Adipocyte (in vitro differentiated cells): ENCODE measurements around the gene NSUN6.

ENCODE experiments used
- DNase-seq: peaks from one replicate; pipeline ENCODE4 v3.0.0-alpha.2; 2015; ENCODE audit warnings: low read depth
- H3K27me3 ChIP-seq: replicated peaks from 2 replicates; pipeline ENCODE4 v1.7.0; 2013; ENCODE audit warnings: mild to moderate bottlenecking, low read length, moderate library complexity; ENCODE audit not compliant: control insufficient read depth, insufficient read depth
- H3K36me3 ChIP-seq: 2 replicates; pipeline ENCODE4 v1.7.0; 2013; ENCODE audit warnings: low read length, mild to moderate bottlenecking, moderate library complexity; ENCODE audit not compliant: control insufficient read depth, insufficient read depth, severe bottlenecking
- H3K4me1 ChIP-seq: 2 replicates; pipeline ENCODE4 v1.7.0; 2013; ENCODE audit warnings: mild to moderate bottlenecking, low read length, moderate library complexity; ENCODE audit not compliant: control insufficient read depth, insufficient read depth
- H3K4me3 ChIP-seq: 2 replicates; pipeline ENCODE4 v1.7.0; 2013; ENCODE audit warnings: mild to moderate bottlenecking, low read length, moderate library complexity
- H3K9ac ChIP-seq: 2 replicates; pipeline ENCODE4 v1.7.0; 2013; ENCODE audit warnings: mild to moderate bottlenecking, low read length, moderate library complexity
- H3K9me3 ChIP-seq: 2 replicates; pipeline ENCODE4 v1.7.0; 2013; ENCODE audit warnings: mild to moderate bottlenecking, low read length, moderate library complexity; ENCODE audit not compliant: control insufficient read depth

NSUN6 gene

DNA sequence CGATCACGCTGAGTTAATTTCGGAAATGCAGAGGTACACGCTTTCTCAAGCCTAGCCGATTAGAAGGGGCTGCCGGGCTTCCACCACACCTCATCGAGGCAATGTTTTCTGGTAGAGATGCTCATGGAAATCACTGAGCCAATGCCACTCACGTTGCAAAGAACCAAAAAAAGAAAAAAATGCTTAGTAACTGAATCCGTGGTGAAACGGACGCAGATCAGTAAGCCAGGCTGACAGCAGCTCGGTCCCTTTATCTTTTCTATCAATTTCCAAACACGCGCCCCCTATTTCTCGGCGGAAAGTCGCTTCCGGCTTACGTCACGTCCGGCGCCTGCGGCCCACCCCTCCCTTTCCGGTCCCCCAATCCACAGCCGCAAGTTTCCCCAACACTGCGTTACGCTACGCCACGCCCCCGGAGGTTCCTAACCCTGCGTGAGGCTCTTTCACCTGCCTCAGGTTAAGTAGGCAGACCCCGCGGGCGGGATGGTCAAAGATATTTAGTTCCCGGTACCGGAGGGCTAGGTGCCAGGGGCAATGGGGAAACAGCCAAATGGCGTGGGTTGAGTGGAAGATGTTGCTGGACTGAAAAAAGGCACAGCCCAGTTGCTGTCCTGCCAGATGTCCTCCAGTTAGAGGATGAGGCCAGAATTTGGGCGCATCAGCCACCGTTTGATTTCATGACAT, at the start of gene NSUN6:
Gene NSUN6 (minus strand): TSS at position 264 of the 684 bp plus-strand sequence. CDS start 384 bp downstream, outside the sequence.
- Histone ChIP-seq H3K4me3 (peak within 1 kb of the TSS; percentile 99), H3K4me1 (peaks cover 18% of the 10 kb centered on the region), H3K36me3 (peaks cover 5% of the 10 kb centered on the region), H3K9me3 (no peaks in the 10 kb centered on the region), H3K27me3 (no peaks in the 10 kb centered on the region), H3K9ac (peak within 1 kb of the TSS; percentile 93)
- peak; percentile 97 for DNase-seq

GRCh38 chr10:18699849-18700840, 48.8 kb upstream of the NSUN6 start:
- Histone ChIP-seq H3K9ac (no peak overlapping the region), H3K4me3 (no peak overlapping the region), H3K9me3 (peaks cover 7% of the 10 kb centered on the region), H3K36me3 (no peaks in the 10 kb centered on the region), H3K4me1 (no peaks in the 10 kb centered on the region), H3K27me3 (no peaks in the 10 kb centered on the region)
- DNase-seq = no peak

- no peak overlapping the region for H3K9ac ChIP-seq
- no peak for DNase-seq
- H3K27me3 ChIP-seq = no peaks in the 10 kb centered on the region
Observed at GRCh38 chr10:18690541-18690940, 39.2 kb upstream of the NSUN6 start.

DNA sequence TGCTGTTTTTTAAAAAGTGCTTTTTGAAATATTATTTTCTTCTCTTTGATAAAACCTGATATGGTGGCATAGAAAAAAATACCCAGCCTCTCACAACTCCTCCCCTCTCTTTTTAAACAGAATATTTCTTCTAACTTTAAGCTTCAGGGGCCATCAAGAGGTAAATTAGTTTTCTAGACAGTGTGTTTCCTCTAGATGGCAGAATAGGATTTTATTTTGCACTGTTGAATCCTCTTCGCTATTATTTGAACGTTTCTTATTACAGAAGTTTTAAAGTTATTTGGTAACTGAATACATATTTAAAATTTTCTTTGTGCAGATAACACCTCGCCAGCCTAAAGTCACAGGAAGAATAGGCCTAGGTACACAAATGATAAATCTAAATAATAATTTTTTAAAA, 38.1 kb upstream of the NSUN6 start:
- H3K27me3 ChIP-seq = no peaks in the 10 kb centered on the region
- no peaks in the 10 kb centered on the region for H3K36me3 ChIP-seq
- no peaks in the 10 kb centered on the region for H3K9me3 ChIP-seq
- H3K9ac ChIP-seq = no peak overlapping the region
- no peaks in the 10 kb centered on the region for H3K4me1 ChIP-seq
- peak; percentile 76 for DNase-seq
- no peak overlapping the region for H3K4me3 ChIP-seq

More at GRCh38 chr10:18690541-18690940, 39.2 kb upstream of the NSUN6 start:
- no peaks in the 10 kb centered on the region for H3K9me3 ChIP-seq
- no peaks in the 10 kb centered on the region for H3K36me3 ChIP-seq
- no peaks in the 10 kb centered on the region for H3K4me1 ChIP-seq
- H3K4me3 ChIP-seq = no peak overlapping the region

- DNase-seq = no peak
- H3K27me3 ChIP-seq = no peaks in the 10 kb centered on the region
- H3K36me3 ChIP-seq = no peaks in the 10 kb centered on the region
- peaks cover 8% of the 10 kb centered on the region for H3K4me1 ChIP-seq
- no peaks in the 10 kb centered on the region for H3K9me3 ChIP-seq
- H3K9ac ChIP-seq = no peak overlapping the region
- no peak overlapping the region for H3K4me3 ChIP-seq
Observed at GRCh38 chr10:18687706-18688105, 36.3 kb upstream of the NSUN6 start.

DNA sequence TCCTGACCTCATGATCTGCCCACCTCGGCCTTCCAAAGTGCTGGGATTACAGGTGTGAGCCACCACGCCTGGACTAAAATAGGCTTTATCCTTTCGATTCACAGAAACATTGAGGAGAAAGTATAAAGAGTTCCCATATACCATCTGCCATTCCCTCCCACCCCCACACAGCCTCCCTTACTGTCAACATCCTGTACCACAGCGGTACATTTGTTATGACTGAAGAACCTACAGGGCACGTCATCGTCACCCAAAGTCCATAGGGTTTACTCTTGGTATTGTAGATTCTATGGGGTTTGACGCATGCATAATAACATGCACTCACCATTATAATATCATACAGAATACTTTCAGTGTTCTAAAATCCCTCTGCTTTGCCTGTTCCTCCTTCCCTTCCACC, 35.8 kb upstream of the NSUN6 start:
- Histone ChIP-seq H3K4me1 (peaks cover 8% of the 10 kb centered on the region), H3K9ac (no peak overlapping the region), H3K36me3 (no peaks in the 10 kb centered on the region), H3K4me3 (no peak overlapping the region), H3K9me3 (no peaks in the 10 kb centered on the region), H3K27me3 (no peaks in the 10 kb centered on the region)
- no peak for DNase-seq

DNA sequence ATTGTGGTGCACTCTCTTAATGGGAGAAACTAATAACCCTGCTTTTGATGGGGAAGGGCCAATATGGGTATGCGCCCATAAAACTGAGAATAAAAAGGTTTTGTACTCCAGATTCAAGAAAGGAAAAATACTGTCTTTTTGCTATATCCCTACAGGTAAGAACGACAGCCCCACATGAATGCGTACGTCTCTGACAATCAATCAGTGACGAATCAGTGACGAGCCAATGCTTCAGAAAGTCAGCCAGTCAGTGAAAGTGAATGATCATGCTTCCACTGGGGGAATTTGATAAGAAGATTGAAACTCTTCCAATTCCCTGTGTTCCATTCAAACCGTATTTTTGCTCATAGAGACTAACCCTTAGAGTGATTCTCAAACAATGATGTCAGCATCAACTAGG, 34.2 kb upstream of the NSUN6 start:
- no peak for DNase-seq
- H3K4me3 ChIP-seq = no peak overlapping the region
- no peaks in the 10 kb centered on the region for H3K9me3 ChIP-seq
- H3K9ac ChIP-seq = no peak overlapping the region
- H3K36me3 ChIP-seq = no peaks in the 10 kb centered on the region
- H3K27me3 ChIP-seq = no peaks in the 10 kb centered on the region
- H3K4me1 ChIP-seq = peaks cover 23% of the 10 kb centered on the region

GRCh38 chr10:18684953-18685352, 33.6 kb upstream of the NSUN6 start:
- no peak for DNase-seq
- Histone ChIP-seq H3K4me1 (peaks cover 23% of the 10 kb centered on the region), H3K4me3 (no peak overlapping the region), H3K9ac (no peak overlapping the region), H3K9me3 (no peaks in the 10 kb centered on the region), H3K27me3 (no peaks in the 10 kb centered on the region), H3K36me3 (no peaks in the 10 kb centered on the region)

DNA sequence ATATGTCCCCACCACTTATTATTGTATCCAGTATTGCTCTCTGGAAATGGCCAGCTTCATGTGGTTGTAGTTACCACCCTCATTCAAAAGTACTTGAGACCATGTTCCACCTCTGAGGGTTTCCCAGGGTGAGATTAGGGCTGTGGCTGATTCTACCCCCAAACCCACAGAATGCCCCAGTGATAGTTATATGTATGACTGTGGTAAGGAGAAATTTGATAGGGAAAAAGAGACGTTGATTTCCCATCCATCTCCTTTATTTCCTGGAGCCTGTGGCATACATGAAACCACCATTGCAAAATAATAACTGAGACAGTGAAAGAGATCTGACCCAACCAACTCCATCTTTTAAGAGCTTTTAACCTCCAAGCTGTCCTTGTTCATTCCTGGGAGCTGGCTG, 33.0 kb upstream of the NSUN6 start:
- H3K36me3 ChIP-seq = no peaks in the 10 kb centered on the region
- H3K9me3 ChIP-seq = no peaks in the 10 kb centered on the region
- no peak for DNase-seq
- no peak overlapping the region for H3K9ac ChIP-seq
- peaks cover 23% of the 10 kb centered on the region for H3K4me1 ChIP-seq
- H3K27me3 ChIP-seq = no peaks in the 10 kb centered on the region
- no peak overlapping the region for H3K4me3 ChIP-seq

DNA sequence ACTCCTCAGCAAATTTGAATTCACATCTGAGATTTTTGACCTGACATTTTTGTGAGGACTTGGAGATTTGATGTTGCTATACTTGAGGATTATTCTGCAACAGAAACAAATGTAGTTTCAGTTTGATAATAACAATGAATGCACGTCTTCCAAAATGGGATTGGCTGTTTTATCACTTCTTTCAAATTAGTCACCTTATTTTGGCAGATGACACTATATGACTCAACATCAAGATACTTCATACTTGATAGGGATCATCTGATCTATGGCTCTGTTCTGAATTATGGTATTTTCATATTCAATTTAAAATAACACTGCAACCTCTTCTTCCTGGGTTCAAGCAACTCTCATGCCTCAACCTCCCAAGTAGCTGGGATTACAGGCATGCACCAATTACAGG, 32.0 kb upstream of the NSUN6 start:
- Histone ChIP-seq H3K9ac (no peak overlapping the region), H3K36me3 (no peaks in the 10 kb centered on the region), H3K4me3 (no peak overlapping the region), H3K4me1 (peaks cover 23% of the 10 kb centered on the region), H3K27me3 (no peaks in the 10 kb centered on the region), H3K9me3 (no peaks in the 10 kb centered on the region)
- DNase-seq = peak; percentile 12

GRCh38 chr10:18681971-18682411, 30.6 kb upstream of the NSUN6 start:
- no peaks in the 10 kb centered on the region for H3K27me3 ChIP-seq
- peak; percentile 15 for DNase-seq
- H3K36me3 ChIP-seq = no peaks in the 10 kb centered on the region
- no peaks in the 10 kb centered on the region for H3K9me3 ChIP-seq
- H3K4me1 ChIP-seq = peaks cover 23% of the 10 kb centered on the region
- H3K4me3 ChIP-seq = no peak overlapping the region
- H3K9ac ChIP-seq = no peak overlapping the region
